HFF-Myc (cell line): Measurements from ENCODE around the gene SORCS2.

Experiments used
- DNase-seq: peaks from one replicate; pipeline ENCODE4 v3.0.0-alpha.2; 2011; ENCODE audit warnings: low read depth; ENCODE audit errors: extremely low read depth
- H3K4me3 ChIP-seq: replicated peaks from 2 replicates; pipeline ENCODE4 v1.5.1; 2011; ENCODE audit warnings: low read depth, mild to moderate bottlenecking, control low read depth, low read length
- CTCF ChIP-seq: IDR thresholded peaks from 2 replicates; pipeline ENCODE4 v1.5.1; 2012; ENCODE audit warnings: mild to moderate bottlenecking, low read depth, low read length, control low read depth; ENCODE audit errors: missing control alignments

SORCS2 gene

DNA sequence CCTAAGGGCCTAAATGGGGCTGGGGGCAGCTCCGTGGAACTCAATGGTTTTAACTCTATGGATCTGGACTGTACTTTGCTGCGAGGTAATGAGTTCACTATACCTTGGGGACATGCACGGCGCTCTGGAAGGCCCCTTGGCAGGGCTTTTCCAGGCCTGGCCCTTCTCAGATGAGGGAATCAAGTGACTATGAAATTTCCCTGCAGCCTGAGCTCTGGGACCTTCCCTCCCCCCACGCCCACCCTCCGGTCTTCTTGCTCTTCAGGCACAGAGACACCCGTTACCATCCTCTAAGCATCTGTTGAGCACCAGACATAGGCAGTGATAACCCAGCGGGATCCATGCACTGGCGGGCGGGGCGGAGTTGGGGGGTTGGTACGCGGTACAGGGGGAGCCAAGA lies 133.2 kb downstream of the SORCS2 start:
- TF ChIP-seq CTCF, result no peak
- no peak overlapping the region for H3K4me3 ChIP-seq
- DNase-seq, result no peak

DNA sequence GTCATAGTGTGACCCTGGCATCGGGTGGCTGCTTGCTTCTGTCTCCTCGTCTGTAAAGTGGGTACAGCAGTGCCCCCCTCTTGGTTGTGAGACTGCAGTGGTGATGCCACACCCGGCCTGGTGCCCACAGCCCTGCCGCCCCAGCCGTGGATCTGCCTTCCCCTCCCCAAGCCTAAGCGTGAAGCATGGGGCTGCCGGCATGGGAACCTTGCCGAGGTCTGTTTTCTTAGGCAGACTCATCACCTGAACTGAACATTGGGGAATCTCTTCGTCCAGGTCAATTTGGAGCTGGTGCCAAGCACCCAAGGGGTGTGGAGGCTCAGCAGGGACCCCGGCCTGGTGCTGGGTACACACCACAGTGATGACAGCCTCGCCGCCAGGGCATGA lies 134.0 kb downstream of the SORCS2 start:
- no peak for TF ChIP-seq CTCF

GRCh38 chr4:7326693-7327340 lies 134.5 kb downstream of the SORCS2 start:
- DNase-seq, result no peak
- no peak for TF ChIP-seq CTCF
- H3K4me3 ChIP-seq, result no peak overlapping the region

More for the DNA sequence above, 134.0 kb downstream of the SORCS2 start:
- no peak overlapping the region for H3K4me3 ChIP-seq
- no peak for DNase-seq

GRCh38 chr4:7327341-7327885 lies 135.1 kb downstream of the SORCS2 start:
- no peak for DNase-seq
- TF ChIP-seq CTCF, result no peak
- no peak overlapping the region for H3K4me3 ChIP-seq

DNA sequence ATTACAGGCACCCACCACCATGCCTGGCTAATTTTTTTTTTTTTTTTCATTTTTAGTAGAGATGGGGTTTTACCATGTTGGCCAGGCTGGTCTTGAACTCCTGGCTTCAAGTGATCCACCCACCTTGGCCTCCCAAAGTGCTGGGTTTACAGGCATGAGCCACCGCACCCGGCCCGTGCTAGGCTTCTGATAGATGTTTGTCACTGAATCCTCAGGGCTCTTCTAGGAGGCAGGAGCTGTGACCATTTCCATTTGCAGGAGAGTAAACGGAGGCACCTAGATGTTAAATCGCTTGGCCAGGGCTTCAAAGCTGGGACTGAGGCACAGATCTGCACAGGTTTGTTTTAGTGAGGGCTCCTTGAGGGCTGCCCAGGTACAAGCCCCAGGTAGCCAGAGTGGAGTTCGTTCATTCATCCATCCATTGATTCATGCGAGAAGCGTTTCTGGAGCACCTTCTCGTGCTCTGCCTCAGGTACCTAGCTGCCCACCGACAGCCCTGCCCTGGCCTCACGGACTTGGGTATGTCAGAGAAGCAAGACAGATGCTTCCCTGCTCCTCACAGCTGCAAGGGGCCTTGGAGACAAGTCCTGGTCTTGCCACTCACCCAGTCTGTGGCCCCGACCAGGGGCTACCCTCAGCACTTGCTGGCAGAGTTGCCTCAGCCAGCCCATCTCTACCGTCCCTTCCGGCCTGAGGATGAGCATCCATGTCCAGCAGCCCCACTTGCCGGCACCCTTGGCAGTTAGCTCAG lies 136.0 kb downstream of the SORCS2 start:
- no peak overlapping the region for H3K4me3 ChIP-seq
- DNase-seq, result no peak
- TF ChIP-seq CTCF, result no peak

DNA sequence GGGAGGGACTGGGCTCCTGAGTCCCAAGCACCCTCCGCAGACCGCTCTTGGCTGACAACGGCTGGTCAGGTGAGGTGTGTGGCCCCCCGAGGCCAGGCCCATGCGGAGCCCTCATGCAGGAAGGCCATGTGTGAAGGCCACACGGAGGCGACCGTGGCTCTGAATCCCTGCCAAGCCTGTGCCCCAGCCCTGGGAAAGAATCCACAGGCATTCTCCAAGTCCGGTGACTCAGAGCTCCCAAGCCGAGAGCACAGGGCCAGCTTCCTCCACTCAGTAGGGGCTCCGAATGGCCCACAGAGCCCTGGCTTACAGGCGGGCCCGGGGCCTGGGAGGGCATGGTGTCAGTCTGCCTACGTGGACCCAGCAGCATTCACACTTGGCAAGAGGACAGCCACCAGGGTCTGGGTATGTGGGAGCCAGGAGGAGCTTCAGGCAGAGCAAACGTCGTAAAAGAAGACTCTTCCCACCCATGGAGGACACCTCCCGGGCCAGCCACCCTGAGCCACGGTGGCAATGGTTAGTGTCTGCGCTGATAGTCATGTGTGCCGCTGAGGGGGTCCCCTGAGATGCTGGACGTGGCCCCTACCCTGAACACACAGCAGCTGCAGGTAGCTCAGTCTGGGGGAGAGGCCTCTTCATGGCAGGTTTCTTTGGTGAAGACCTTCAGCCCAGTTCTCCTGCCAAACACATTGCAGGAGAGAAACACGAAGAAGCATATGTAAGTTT lies 136.7 kb downstream of the SORCS2 start:
- no peak overlapping the region for H3K4me3 ChIP-seq
- TF ChIP-seq CTCF, result no peak
- peak; percentile 32 for DNase-seq
